Medulla oblongata (tissue), 1 donor: ENCODE results near the gene OR6C65.
"Not testable (repeated sequence)": the region's sequence is repeated elsewhere in the genome, so short reads cannot be mapped to it uniquely, and the experiment has no call there.

Experiments used
- DNase-seq: peaks from one replicate; pipeline ENCODE4 v3.0.0-alpha.2; 2015; ENCODE audit errors: extremely low spot score

The OR6C65 gene

DNA sequence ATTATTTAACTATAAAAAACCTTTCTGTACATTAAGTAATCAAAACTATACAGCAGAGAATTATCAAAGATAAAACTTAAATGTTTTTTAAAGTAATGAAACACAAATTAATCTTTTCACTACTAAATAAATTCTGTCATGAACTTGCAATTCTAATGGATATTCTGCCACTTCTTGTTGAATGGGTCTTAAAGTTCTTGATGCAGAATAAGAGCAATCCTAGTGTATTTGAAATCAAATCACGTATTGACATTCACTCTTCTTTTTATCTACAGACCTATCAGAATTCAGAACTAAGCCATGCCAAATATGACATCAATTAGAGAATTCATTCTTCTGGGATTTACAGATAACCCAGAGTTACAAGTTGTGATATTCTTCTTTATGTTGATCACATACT lies at the start of gene OR6C65:
Gene OR6C65 (plus strand): TSS at position 301 of the 400 bp plus-strand sequence. CDS start 0 bp downstream, at position 301.
- DNase-seq: no peak

DNA sequence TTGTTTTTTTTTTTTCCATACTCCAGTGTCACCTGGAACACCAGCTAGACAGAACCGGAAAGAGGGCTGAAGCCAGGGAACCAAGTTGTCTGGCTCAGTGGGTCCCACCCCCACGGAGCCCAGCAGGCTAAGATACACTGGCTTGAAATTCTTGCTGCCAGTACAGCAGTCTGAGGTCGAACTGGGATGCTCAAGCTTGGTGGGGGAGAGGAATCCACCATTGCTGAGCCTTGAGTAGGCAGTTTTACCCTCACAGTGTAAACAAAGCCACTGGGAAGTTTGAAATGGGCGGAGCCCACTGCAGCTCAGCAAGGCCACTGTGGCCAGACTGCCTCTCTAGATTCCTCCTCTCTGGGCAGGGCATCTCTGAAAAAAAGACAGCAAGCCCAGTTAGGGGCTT lies 45.0 kb upstream of the OR6C65 start:
- not testable (repeated sequence) for DNase-seq

DNA sequence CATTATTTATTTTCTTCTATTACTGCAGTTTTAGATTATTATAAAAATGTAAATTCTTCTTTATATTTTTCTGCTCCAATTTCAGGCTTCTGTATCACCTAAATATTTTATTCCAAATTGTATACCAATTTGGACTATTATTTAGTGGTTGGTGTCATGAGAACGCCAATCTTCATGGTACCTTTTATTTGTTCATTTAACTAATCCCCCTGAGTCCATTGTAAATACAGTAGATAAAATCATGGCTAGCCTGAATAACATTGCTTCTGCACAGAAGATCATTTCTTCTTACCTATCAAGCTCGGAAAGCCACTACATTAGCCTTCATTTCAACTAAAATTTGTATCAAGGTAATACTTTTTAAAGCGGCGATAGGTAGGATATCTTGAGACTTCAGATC lies 37.7 kb upstream of the OR6C65 start, which contains the start of gene OR6C75:
Gene OR6C75 (plus strand): TSS at position 301 of the 400 bp plus-strand sequence. CDS start 2,136 bp downstream, outside the sequence.
- DNase-seq: no peak

DNA sequence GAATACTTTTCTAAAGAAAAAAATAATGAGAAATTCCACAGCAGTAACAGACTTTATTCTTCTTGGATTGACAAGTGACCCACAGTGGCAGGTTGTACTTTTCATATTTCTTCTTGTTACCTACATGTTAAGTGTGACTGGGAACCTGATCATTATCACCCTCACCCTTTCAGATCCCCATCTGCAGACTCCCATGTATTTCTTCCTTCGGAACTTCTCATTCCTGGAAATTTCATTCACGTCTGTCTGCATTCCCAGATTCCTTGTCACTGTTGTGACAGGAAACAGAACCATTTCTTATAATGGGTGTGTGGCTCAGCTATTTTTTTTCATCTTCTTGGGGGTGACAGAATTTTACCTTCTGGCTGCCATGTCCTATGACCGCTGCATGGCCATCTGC lies 35.2 kb upstream of the OR6C65 start:
- no peak for DNase-seq

- no peak for DNase-seq
Measured at GRCh38 chr12:55372521-55372920, 27.8 kb upstream of the OR6C65 start.

- DNase-seq: no peak
Measured at GRCh38 chr12:55385891-55386290, 14.4 kb upstream of the OR6C65 start.

GRCh38 chr12:55392032-55392795 lies 8.1 kb upstream of the OR6C65 start:
- DNase-seq: no peak

GRCh38 chr12:55396326-55396725 lies 4.0 kb upstream of the OR6C65 start:
- no peak for DNase-seq

DNA sequence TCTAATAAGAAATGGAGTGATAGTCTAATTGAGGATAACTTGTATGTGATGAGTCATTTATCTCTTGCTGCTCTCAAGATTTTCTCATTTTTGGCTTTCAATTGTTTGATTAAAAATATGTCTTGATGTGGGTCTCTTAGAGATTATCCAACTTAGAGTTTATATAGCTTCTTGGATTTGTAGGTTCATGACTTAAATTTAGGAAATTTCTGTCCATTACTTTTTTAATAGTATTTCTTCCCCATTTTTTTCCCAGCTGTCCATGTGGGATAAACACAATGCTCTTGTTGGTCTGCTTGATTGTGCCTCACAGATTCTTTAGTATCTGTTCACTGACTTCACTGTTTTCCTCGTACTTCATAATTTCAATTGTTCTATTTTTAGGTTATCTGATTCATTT lies 7.5 kb downstream of the OR6C65 start:
- no peak for DNase-seq

DNA sequence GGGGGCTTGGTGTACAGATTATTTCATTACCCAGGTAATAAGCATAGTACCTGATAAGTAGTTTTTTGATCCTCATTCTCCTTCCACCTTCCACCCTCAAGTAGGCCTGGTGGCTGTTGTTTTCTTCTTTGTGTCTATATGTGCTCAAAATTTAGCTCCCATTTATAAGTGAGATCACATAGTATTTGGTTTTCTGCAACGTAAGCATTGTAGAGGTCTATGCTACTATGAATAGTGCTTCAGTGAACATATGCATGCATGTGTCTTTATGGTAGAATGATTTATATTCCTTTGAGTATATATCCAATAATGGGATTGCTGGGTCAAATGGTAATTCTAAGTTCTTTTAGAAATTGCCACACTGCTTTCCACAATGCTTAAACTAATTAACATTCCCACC lies 8.8 kb downstream of the OR6C65 start:
- not testable (repeated sequence) for DNase-seq

- DNase-seq: not testable (repeated sequence)
Measured at GRCh38 chr12:55412138-55412537, 11.8 kb downstream of the OR6C65 start.

GRCh38 chr12:55413498-55414388 lies 13.4 kb downstream of the OR6C65 start:
- not testable (repeated sequence) for DNase-seq

DNA sequence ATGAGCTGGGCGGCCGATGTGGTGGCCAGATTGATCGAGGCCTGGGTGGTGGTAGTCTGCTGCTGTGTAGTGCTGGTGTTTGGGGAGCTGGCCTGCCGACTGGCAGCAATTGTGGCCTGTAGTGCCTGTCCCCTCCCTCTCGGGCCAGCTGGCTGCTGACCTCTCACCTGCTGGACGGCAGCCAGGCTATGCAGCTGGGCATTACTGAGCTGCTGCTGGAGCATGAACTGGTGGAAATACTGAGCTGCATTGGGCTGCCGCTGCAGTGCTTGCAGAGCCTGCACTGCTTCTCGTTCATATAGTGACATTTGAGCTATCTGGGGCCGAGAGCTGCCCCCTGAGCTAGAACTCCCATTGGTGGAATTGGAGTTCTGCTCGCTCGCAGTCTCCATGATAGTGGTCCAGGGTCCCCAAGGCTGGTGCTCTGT lies 14.1 kb downstream of the OR6C65 start:
- DNase-seq: not testable (repeated sequence)

- not testable (repeated sequence) for DNase-seq
Measured at GRCh38 chr12:55414889-55415288, 14.6 kb downstream of the OR6C65 start.

- no peak for DNase-seq
Measured at GRCh38 chr12:55416961-55417360, 16.6 kb downstream of the OR6C65 start.

- no peak for DNase-seq
Measured at GRCh38 chr12:55420307-55420962, 20.1 kb downstream of the OR6C65 start.

GRCh38 chr12:55425954-55426353 lies 25.6 kb downstream of the OR6C65 start, which contains the start of gene OR6C76:
Gene OR6C76, plus strand, starts transcription at chr12:55426254. Its CDS starts 0 bp downstream, at chr12:55426254.
- no peak for DNase-seq

DNA sequence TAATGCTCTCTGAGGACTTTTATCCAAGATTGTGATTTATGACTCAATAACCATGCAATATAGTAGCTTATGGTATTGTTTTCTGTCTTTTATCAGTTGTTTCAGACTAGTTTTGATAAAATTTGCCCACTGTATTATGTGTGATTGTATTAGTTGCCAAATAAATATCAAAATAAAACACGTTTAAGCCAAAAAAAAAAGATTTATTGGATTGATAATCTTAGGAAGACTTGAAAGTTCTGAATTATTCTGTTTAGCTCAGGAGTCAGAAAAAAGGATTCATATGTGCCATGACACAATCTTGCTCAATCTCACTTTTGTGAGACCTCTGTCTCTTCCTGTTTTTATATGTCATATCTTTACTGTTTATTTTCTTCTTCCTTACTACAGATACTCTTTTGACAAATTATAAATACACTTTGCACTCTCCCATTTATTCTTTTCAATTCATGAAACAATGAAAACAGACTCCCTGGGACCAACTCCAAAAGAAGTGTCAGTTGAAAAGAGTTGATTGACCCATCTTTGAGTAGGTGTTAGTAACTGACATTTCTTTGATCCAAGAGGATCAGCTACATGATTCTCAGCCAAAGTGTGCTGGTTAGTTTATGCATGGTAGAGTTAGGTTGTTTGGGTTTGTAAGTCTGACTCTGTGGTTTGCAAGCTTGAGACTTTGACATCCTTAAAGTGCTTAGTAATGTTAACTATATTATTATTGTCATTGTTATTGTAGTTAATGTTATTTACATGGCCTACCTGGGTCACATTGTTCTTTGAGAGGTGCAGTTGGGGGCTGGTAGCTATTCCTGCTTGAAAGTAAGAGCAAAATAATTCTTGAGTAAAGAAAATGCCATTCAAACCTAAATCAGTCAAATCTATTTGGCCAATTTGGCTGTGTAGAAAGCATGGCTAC lies 28.3 kb downstream of the OR6C65 start:
- no peak for DNase-seq

GRCh38 chr12:55441233-55441632 lies 40.9 kb downstream of the OR6C65 start:
- DNase-seq: not testable (repeated sequence)

GRCh38 chr12:55443776-55444175 lies 43.4 kb downstream of the OR6C65 start, which contains the start of gene OR6C2:
Gene OR6C2, plus strand, starts transcription at chr12:55444076. Its CDS starts 8,138 bp downstream, at chr12:55452214.
- DNase-seq: no peak

- DNase-seq: no peak
Measured at GRCh38 chr12:55445357-55445756, 45.0 kb downstream of the OR6C65 start.
